Astrocyte of the hippocampus (primary cell): ENCODE data around the gene SLC5A8.
"Not testable (repeated sequence)": the region's sequence is repeated elsewhere in the genome, so short reads cannot be mapped to it uniquely, and the experiment has no call there.

Experiments
- DNase-seq: peaks from one replicate; pipeline ENCODE4 v3.0.0; 2011; ENCODE audit warnings: low read depth, low spot score

Gene SLC5A8

GRCh38 chr12:101173197-101173749 lies 36.8 kb downstream of the SLC5A8 start:
- DNase-seq, result no peak

- DNase-seq, result peak; percentile 36
These were observed 37.7 kb downstream of the SLC5A8 start for GRCh38 chr12:101172316-101172715.

DNA sequence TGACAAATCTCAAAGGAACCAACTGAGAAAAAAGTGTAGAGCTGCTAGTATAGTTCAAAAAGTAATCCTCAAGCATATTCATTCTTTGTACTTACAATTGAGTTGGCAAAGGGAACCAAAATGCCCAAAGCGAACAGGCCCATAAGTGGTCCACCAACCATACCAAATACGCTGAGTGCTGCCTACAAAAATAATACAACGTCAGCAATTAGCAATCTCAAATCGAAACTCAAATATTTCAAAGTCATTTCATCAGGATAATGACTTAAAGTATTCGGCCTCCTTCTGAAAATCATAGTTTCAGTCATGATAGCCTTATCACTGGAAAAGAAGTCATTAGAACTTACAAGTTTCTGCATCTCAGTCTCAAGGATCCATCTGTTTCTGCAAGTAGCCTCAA lies 42.0 kb downstream of the SLC5A8 start:
- DNase-seq, result no peak

GRCh38 chr12:101166866-101167265 lies 43.2 kb downstream of the SLC5A8 start:
- DNase-seq, result no peak

- no peak for DNase-seq
These were observed 44.7 kb downstream of the SLC5A8 start for GRCh38 chr12:101165319-101165718.

DNA sequence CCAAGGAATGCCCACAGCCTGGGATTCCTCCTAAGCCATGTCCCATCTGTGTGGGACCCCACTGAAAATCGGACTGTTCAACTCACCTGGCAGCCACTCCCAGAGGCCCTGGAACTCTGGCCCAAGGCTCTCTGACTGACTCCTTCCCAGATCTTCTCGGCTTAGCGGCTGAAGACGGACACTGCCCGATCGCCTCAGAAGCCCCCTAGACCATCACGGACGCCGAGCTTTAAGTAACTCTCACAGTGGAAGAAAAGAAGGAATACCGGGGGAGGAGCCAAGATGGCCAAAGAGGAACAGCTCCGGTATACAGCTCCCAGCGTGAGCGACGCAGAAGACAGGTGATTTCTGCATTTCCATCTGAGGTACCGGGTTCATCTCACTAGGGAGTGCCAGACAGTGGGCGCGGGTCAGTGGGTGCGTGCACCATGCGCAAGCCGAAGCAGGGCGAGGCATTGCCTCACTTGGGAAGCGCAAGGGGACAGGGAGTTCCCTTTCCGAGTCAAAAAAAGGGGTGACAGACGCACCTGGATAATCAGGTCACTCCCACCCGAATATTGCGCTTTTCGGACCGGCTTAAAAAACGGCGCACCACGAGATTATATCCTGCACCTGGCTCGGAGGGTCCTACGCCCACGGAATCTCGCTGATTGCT lies 64.1 kb downstream of the SLC5A8 start:
- not testable (repeated sequence) for DNase-seq

DNA sequence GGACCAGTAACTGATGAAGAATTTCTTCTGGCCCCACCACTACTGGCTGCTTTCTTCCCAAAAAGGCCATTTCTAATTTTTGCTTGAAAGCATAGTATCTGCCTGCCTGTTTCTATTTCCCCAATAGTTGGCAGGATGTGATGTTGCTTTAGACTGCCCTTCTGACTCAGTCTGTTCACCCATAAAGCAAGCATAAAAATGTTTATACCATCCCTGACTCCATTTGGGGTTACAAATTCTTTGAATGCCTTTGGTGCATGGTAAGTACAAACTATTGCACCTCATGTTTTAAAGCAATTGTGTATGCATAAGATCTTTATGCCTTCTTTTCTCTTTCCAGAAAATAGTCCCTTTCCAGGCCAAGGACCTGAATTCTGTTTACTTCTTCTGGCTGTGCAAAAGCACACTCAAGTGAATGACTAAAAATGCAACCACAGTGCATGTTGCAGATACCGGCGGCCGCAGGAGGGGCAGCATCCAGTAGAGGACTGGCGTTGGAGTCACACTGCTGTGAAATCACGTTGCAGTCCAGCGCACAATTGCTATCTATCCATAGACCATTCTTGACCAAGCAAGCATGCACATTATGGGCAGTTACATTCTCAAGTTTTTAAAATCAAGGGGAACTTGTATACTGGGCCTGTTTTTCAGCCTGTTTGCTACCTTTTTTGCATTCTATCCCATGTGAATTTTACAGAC lies 82.4 kb downstream of the SLC5A8 start:
- peak; percentile 74 for DNase-seq

DNA sequence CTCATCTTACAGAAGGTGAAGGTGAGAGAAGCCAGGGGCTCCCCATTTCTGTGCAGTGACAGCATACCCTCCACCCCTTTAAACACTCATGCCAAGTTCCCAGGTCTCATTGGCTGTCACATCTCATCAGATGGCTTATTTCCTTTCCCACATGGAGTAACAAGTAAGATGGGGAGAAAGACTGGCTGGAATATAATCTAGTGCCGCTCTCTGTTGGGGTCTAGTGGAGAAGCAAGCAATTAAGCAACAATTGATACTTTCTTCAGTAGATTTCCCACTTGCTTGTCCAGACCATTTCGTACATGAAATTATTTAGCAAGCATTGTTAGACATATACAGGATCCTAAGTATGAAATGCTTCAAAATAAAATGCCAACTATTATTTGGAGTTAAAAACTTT lies 92.2 kb downstream of the SLC5A8 start:
- no peak for DNase-seq

DNA sequence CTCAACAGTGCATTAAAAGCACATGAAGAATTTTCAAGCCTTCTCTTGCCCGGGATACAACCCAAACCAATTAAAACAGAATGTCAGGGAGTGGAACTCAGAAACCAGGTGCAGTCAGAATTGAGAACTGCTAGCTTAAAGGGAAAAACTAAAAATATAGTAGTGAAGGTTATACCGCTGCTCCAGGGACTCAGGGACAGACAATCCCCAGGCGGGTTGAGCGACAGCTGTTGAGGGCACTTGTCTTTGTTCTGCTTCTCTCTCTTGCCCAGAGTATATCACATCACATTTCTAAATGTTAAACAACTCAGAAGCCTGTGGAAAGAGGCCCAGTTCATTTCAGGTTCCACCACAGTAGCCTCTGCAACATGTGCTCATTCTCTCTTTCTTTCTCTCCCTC lies 93.1 kb downstream of the SLC5A8 start:
- no peak for DNase-seq

DNA sequence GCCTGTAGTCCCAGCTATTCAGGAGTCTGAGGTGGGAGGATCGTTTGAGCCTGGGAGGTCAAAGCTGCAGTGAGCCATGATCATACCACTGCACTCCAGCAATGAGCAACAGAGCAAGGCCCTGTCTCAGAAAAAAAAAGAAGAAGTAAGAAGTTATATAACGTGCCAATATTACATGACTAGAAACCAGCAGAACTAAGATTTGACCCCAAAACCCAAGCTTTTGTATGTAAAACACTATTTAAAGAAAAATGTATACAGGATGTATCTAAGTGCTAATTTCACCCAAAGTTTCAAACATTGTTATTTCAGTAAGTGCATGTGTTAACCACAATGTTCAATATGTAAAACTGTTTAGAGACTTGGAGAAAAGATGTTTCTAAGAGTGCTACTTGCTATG lies 94.7 kb downstream of the SLC5A8 start:
- no peak for DNase-seq

- no peak for DNase-seq
These were observed 98.6 kb downstream of the SLC5A8 start for GRCh38 chr12:101111441-101111840.

GRCh38 chr12:101110866-101111265 lies 99.2 kb downstream of the SLC5A8 start:
- no peak for DNase-seq

DNA sequence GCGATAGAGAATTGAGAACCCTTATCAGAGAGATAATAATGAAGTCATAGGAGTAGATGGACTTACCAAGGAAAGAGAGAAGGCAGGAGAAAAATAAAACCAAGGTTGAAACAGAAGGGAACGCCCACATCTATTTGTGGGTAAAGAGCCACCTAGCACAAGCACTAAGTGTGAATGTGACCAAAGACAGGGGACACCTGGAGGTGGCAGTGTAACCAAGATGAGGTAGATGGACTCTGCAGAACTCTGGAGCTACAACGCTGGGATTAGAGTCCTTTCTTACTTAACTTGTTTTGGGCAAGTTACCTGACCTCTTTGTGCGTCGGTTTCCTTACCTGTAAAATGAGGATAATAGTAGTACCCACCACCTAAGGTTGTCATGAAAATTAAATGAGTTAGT lies 101.9 kb downstream of the SLC5A8 start:
- no peak for DNase-seq

- DNase-seq, result no peak
These were observed 102.8 kb downstream of the SLC5A8 start for GRCh38 chr12:101107032-101107763.
